ENCODE results near the gene PPFIBP1.

DNA sequence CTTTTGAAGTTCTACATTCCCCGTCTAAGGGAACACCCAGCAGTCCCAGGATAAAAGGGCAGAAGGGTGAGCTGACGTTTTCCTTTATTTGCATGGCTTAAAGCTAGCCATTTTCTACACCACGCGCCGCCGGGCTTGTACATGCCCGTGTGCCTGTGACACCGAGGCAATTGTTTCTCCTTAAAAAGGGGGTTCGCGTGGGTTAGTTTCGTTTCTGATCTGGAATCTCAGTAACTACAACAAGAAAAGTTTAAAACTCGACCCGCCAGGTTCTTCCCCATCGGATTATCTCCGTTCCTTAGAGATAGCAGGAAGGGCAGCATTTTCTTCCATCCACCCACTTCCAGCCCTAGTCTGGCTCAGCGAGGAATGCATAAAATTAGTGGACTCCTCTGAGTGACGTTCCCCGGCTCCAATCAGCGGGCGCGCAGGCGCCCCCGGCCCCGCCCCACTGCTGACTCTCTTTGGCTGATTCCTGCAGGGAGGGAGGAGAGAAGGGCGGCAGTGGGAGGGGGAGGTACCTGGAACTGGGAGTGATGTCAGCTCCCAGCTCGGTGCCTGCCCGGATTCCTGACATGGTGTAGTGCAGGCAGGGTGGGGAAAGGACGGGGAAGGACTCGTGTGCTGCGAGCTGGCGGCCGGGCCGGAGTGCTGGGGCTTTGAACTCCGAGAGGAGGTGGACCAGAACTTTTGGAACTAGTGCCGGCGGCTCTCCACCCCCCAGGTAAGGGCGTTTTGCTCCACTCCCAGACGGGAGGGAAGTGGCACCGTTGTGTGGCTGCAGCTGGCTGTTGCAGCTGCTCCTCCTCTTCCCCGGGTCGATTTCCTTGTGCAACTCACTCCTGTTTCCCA, at the start of gene PPFIBP1:
- TF ChIP-seq EZH2 (IDR thresholded peaks at IDR 0.05; ENCODE audit: borderline replicate concordance) = no peak
- TF ChIP-seq, protein P1, sequence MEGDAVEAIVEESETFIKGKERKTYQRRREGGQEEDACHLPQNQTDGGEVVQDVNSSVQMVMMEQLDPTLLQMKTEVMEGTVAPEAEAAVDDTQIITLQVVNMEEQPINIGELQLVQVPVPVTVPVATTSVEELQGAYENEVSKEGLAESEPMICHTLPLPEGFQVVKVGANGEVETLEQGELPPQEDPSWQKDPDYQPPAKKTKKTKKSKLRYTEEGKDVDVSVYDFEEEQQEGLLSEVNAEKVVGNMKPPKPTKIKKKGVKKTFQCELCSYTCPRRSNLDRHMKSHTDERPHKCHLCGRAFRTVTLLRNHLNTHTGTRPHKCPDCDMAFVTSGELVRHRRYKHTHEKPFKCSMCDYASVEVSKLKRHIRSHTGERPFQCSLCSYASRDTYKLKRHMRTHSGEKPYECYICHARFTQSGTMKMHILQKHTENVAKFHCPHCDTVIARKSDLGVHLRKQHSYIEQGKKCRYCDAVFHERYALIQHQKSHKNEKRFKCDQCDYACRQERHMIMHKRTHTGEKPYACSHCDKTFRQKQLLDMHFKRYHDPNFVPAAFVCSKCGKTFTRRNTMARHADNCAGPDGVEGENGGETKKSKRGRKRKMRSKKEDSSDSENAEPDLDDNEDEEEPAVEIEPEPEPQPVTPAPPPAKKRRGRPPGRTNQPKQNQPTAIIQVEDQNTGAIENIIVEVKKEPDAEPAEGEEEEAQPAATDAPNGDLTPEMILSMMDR (IDR thresholded peaks at IDR 0.05; ENCODE audit: poor library complexity) = peak; percentile 31

All from hepatocyte (in vitro differentiated cells).